Effector memory CD4-positive, alpha-beta T cell (primary cell): ENCODE measurements around the gene LRRC27.

ENCODE experiments used
- DNase-seq, 3 donors: peaks; one replicate each; pipeline ENCODE4 v3.0.0-alpha.2; 2020
- H3K27ac ChIP-seq: 2 replicates; pipeline ENCODE4 v1.7.0; 2013; ENCODE audit warnings: mild to moderate bottlenecking, low read length, moderate library complexity; ENCODE audit not compliant: insufficient read depth, poor library complexity, severe bottlenecking
- H3K27me3 ChIP-seq: replicated peaks from 2 replicates; pipeline ENCODE4 v1.7.0; 2013; ENCODE audit warnings: mild to moderate bottlenecking, low read length; ENCODE audit not compliant: insufficient read depth, control insufficient read depth, poor library complexity, severe bottlenecking
- H3K36me3 ChIP-seq: 2 replicates; pipeline ENCODE4 v1.7.0; 2013; ENCODE audit warnings: mild to moderate bottlenecking, low read length, moderate library complexity; ENCODE audit not compliant: control insufficient read depth, insufficient read depth
- H3K4me1 ChIP-seq: 2 replicates; pipeline ENCODE4 v1.7.0; 2013; ENCODE audit warnings: low read length, mild to moderate bottlenecking; ENCODE audit not compliant: control insufficient read depth, insufficient read depth, poor library complexity, severe bottlenecking
- H3K4me3 ChIP-seq: 2 replicates; pipeline ENCODE4 v1.7.0; 2013; ENCODE audit warnings: low read length, low read depth, mild to moderate bottlenecking; ENCODE audit not compliant: insufficient read depth, poor library complexity, severe bottlenecking
- H3K9me3 ChIP-seq: 2 replicates; pipeline ENCODE4 v1.7.0; 2013; ENCODE audit warnings: mild to moderate bottlenecking, low read length, moderate library complexity; ENCODE audit not compliant: control insufficient read depth

LRRC27 gene

DNA sequence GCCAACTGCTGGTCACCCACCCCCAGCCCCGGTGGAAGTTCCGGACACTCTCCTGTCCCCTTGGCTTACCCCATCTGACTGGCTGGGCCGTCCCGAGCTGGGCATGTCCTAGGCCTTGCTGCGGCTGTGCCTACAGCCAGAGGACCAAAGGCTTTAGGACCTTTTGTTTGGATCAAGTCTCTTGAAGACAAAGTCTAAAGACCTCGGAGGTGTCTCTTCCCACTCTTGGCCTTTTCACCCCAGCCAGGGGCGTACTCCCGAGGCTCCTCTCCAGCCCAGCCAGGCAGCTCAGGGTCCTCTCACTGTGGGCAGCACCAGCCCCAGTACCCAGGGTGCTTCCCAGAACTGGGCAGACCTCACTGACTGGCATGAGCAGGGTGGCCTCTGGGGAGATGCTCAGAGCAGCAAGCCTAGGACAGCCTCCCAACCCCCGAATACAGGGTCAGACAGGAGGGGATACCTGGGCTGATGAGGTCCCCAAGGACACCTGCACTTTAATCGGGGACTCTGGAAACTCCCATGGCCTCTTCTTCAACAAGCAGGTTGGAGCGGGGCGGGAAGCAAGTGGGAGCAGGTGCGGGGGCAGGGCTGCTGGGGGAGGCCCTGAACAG lies 62.3 kb downstream of the LRRC27 start:
- Histone ChIP-seq H3K4me1 (peaks cover 19% of the 10 kb centered on the region), H3K4me3 (no peak overlapping the region), H3K27me3 (no peaks in the 10 kb centered on the region), H3K9me3 (no peaks in the 10 kb centered on the region), H3K36me3 (no peaks in the 10 kb centered on the region), H3K27ac (peak overlapping the region; percentile 65)
- no peak for DNase-seq

DNA sequence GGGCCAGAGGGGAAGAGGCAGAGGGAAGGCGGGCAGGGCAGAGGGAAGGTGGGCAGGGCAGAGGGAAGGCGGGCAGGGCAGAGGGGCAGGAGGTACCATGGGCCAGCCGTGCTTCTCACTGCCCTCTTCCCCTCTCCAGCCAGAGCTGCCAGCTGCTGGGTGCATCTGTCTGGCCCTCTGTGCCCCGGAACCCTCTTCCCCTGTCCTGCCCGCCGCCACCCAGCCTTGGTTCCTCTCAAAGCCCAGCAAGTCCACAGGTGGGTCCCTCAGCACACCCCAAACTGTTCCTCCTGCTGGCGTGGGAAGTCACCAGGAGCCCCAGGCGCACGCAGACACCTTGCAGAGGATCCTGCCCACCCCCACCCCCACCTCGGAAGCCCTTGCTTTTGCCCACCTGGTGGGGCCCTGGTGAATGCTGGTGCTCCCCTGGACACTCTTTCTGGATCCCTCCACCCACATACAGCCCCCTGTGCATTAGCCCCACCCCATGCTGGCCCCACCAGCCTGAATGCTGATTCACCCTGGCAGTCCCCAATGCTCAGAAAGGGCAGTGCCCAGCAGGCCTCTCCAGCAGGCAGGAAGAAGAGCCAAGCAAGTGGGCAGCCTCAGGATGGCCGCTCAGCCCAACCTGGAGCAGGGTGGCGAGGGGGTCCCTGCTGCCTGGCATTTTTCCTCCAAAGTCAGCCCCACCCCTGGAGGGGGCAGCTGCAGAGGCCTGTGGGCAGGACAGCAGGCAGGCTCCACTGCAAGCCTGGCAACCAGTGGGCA lies 63.1 kb downstream of the LRRC27 start:
- H3K4me3 ChIP-seq: no peak overlapping the region
- no peaks in the 10 kb centered on the region for H3K36me3 ChIP-seq
- H3K4me1 ChIP-seq: peaks cover 19% of the 10 kb centered on the region
- no peak for DNase-seq
- no peaks in the 10 kb centered on the region for H3K9me3 ChIP-seq
- H3K27ac ChIP-seq: peak overlapping the region; percentile 65
- no peaks in the 10 kb centered on the region for H3K27me3 ChIP-seq

DNA sequence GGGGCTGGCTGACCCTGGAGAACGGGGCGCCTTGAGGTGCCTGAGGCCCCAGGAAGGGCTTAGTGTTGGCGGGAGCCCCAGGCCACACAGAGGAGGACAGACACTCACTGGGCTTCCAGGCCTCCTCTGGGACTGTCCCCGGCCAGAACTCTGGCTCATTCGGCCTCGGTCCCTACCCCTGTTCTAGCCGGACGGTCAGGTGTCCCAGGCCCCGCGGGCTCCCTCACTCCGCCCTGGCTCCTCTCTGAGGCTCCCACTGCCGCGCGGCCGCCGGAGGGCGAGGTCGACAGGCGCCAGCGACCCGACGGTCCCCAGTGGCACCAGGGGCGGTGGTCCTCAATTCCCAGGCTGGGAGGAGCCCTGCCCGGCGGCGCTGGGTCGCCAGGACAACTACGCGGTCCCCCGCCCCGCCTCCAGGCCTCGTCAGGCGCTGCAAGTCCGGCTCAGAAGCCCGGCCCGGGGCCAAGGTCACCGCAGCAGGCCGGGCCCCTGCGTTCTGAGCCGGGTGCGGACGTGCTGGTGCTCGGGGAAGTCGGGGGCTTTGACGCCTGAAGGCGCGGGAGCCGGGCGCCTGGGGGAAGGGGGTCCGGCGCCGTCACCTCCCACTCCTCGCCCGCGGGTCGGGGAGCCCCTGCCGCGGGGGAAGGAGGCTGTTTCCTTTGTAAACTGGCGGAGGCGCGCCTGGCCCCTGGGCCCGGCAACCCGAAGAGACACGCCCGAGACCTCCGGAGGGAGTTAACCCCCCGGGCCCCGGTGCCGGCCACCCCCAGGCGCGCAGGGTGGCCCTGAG lies 63.9 kb downstream of the LRRC27 start:
- Histone ChIP-seq H3K4me3 (no peak overlapping the region), H3K27me3 (no peaks in the 10 kb centered on the region), H3K36me3 (no peaks in the 10 kb centered on the region), H3K27ac (peak overlapping the region; percentile 65), H3K9me3 (no peaks in the 10 kb centered on the region), H3K4me1 (peaks cover 19% of the 10 kb centered on the region)
- no peak for DNase-seq

DNA sequence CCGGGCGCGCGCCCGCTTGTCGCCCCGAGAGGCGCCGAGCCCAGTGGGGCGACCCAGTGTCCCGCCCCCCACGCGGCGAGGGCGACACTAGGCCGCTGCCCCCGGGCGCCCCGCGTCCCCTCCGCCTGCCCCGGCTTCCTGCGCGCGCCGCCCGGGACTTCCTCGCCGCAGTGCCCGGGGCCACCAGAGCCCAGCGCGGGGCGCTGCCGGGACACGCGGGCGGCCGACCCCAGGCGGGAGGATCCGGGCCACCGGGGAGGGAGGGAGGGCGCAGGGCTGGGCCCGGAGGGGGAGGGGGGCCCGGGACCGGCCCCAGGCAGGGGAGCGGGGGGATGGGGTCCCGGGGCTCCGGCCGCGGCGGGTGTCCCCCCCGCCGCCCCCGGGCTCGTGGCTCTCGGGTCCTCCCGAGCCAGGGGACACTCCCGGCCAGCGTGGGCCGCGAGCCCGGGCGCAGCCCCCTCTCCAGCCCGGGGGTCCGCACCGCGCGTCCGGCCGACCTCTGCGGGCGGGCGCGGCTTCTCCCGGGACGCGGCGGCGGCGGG lies 64.6 kb downstream of the LRRC27 start:
- H3K4me1 ChIP-seq: peaks cover 19% of the 10 kb centered on the region
- H3K36me3 ChIP-seq: no peaks in the 10 kb centered on the region
- H3K4me3 ChIP-seq: no peak overlapping the region
- peak; percentile 53 to 59 (median 53) for DNase-seq
- no peaks in the 10 kb centered on the region for H3K9me3 ChIP-seq
- H3K27ac ChIP-seq: peak overlapping the region; percentile 65
- H3K27me3 ChIP-seq: no peaks in the 10 kb centered on the region

DNA sequence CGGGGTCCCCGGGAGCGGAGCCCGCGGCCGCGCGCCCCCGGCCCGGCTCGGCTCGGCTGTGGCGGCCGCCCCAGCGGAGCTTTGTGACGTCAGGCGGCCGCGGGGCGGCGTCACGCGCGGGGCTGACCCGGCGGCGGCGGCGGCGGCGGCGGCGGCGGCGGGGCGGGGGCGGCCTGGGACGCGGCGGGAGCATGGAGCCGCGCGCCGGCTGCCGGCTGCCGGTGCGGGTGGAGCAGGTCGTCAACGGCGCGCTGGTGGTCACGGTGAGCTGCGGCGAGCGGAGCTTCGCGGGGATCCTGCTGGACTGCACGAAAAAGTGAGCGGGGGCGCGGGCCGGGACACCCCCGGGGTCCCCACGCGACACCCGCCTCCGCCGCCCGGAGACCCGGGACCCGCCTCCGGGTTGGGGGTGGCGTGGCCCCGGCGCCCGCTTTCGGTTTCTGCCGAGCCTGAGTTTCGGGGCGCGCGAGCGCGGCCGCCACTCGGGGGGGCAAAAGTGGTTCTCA lies 65.1 kb downstream of the LRRC27 start, which contains the start of gene PWWP2B:
PWWP2B (plus strand) TSS at position 165 of the 506 bp plus-strand sequence; CDS start at position 192, 27 bp downstream.
- H3K27ac ChIP-seq: peak within 1 kb of the TSS; percentile 65
- DNase-seq: peak; percentile 44 to 54 (median 45)
- no peaks in the 10 kb centered on the region for H3K9me3 ChIP-seq
- no peaks in the 10 kb centered on the region for H3K36me3 ChIP-seq
- H3K4me1 ChIP-seq: peaks cover 19% of the 10 kb centered on the region
- H3K4me3 ChIP-seq: peak within 1 kb of the TSS; percentile 66
- no peaks in the 10 kb centered on the region for H3K27me3 ChIP-seq

DNA sequence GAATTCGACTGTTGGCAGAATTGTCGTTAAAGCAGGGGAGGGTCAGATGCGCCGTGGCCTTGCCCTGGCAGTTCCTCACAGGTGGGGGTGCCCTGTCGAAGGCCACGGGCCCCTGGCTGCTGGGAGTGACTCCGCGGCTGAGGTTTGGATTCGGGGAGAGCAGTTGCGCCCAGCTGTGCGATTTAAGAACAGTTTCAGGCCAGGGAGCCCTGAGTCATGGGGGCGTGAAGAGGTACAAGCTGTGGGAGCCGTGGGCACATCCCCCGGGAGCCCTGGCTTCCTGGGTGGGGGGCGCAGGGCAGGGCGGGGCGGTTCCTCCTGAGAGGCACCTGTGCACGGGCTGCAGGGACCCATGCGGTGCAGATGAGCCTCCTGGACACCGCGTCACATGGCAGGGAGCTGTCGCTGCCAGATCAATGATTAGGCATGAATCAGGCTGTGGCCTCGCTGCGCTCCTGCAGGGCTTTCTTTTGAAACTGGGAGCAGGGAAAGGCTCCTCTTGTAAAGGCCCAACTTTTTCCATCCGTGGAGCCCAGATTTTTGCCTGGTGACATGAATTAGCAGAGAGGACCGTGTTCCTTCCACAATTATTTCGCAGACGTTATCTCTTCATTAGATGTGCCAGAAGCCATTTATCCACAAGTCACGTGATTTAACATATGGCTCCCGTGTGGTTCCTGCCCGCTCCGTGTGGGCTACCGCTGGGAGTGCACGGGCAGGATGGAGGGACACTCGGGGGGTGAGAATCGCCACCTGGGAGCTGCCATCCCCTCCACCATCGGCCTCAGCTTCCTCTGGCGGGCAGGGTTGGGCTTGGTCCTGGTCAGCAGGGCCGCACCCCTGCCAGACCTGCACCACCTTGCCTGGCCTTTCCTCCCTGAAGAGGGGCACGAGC lies 65.9 kb downstream of the LRRC27 start:
- Histone ChIP-seq H3K4me3 (peak overlapping the region; percentile 66), H3K36me3 (no peaks in the 10 kb centered on the region), H3K27me3 (no peaks in the 10 kb centered on the region), H3K9me3 (no peaks in the 10 kb centered on the region), H3K27ac (peak overlapping the region; percentile 56), H3K4me1 (peaks cover 19% of the 10 kb centered on the region)
- peak in 1 of 3 donors; percentile 12 for DNase-seq

DNA sequence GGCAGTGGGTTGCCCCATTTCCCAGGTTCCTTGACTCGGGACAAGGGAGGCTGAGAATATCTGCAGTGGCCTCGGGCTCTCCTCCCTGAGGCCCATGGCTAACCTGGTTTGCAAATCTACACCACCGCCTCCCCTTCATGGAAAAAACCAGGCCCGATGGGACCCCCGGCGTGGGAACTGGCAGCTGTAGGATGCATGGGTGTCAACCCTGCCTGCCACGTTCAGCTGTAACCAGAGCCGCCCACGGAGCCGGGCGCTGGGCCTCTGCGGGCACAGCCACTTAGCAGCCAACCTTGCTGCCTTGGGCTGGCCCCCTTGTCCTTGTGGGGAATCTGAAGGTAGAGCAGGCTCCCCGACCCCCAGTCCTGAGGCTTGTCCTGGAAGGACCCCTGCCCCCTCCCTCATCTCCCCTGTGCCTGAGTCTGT lies 66.6 kb downstream of the LRRC27 start:
- Histone ChIP-seq H3K4me1 (peaks cover 19% of the 10 kb centered on the region), H3K27me3 (no peaks in the 10 kb centered on the region), H3K36me3 (no peaks in the 10 kb centered on the region), H3K4me3 (peak overlapping the region; percentile 66), H3K27ac (no peak overlapping the region), H3K9me3 (no peaks in the 10 kb centered on the region)
- no peak for DNase-seq

DNA sequence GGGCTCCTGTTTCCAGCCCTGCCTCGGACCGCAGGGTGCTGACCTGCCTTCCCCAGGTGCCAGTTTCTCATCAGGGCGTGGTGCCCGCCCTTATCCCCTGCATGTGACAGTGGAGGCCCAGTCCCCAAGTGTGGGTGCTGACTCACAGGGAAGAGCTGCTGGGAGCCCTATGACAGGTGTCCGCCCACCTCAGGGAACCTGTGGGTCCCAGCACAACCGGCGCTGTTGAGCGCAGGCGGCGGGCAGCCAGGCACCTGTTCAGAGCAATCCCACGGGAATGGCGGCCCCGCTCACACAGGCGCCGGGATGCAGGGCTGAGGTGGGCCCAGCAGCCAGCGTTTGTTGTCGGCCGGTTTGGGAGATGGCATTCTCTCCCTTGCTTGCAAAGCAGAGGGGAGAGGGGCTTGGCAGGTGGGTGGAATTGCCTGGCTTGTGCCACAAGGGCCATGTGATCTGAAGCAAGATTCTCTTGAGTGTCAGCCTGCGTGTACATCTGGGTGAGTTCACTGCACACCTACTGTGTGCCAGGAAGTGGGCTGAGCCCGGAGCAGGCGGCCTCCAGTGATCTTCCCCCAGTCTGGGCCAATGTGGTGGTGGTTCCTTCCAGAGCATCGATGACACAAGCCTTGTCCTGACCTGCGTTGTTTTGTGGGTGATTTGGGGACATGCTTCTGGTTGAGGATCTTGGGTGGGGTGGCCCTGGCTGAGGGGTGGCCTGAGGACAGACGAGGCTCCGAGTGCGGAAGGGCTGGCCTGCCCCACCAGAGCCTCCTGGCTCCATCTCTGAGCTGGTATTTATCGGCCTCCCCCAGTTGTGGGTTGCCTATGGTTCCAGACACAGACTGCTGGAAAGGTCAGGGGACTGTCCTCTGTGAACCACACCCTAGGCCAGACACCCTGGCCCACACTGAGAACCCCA lies 67.4 kb downstream of the LRRC27 start:
- peaks cover 19% of the 10 kb centered on the region for H3K4me1 ChIP-seq
- DNase-seq: no peak
- no peaks in the 10 kb centered on the region for H3K27me3 ChIP-seq
- H3K27ac ChIP-seq: no peak overlapping the region
- no peaks in the 10 kb centered on the region for H3K36me3 ChIP-seq
- no peaks in the 10 kb centered on the region for H3K9me3 ChIP-seq
- no peak overlapping the region for H3K4me3 ChIP-seq
